SK-N-SH (cell line): Measurements from ENCODE around the gene CALR3. TPM values are rescaled to one million over a fixed set of nuclear protein-coding genes. Genes with fewer than 3 reads are reported as not detected.

Experiments used
- CTCF ChIA-PET: fragments of 300-600, 350-600 bp; formaldehyde crosslinking; extraction: SDS; loops from one replicate; lab custom pipeline; 2021; lab: Yijun Ruan, JAX
- POLR2A ChIA-PET: fragments of 350-600 bp; sonication (Branson Sonifier 250); formaldehyde crosslinking; extraction: SDS; loops from one replicate; lab custom pipeline; 2020; ENCODE audit warnings: antibody characterized with exemption, inconsistent platforms; lab: Yijun Ruan, JAX
- DNase-seq: peaks from one replicate; pipeline ENCODE4 v3.0.0; 2012
- H2AFZ ChIP-seq: fragments of 200-600 bp; sonication (generic); 2 replicates; pipeline ENCODE4 v1.8.1; 2016; ENCODE audit warnings: antibody characterized with exemption, mild to moderate bottlenecking, low read depth
- H3F3A ChIP-seq: fragments of 200-600 bp; sonication (generic); replicated peaks from 2 replicates; pipeline ENCODE3; 2016; ENCODE audit warnings: antibody characterized with exemption, mild to moderate bottlenecking; ENCODE audit not compliant: insufficient read depth
- H3K27ac ChIP-seq, 2 experiments: fragments of 200-500 bp in 1 of 2; fragments of 200-600 bp in 1 of 2; sonication (Bioruptor generic) in 1 of 2; sonication (generic), shearing (Covaris generic) in 1 of 2; 2 replicates each; pipeline versions ENCODE4 v1.5.1 to v1.6.1; 2014 to 2016; ENCODE audit warnings: low read depth in 2 of 2, inconsistent platforms in 1 of 2, low read length in 1 of 2, mild to moderate bottlenecking in 1 of 2, mixed read lengths in 1 of 2
- H3K27me3 ChIP-seq: fragments of 200-600 bp; sonication (generic), shearing (Covaris generic); 2 replicates; pipeline ENCODE4 v1.6.1; 2016; ENCODE audit warnings: mixed run types; ENCODE audit not compliant: insufficient read depth
- H3K36me3 ChIP-seq, 2 experiments: fragments of 200-500 bp in 1 of 2; fragments of 200-600 bp in 1 of 2; sonication (Bioruptor generic) in 1 of 2; sonication (generic) in 1 of 2; replicated peaks in 1 of 2; 2 replicates each; pipeline versions ENCODE3 to v1.5.1; 2014 to 2016; ENCODE audit warnings: low read length in 1 of 2, mild to moderate bottlenecking in 1 of 2; ENCODE audit not compliant: insufficient read depth in 2 of 2, control insufficient read depth in 1 of 2
- H3K4me1 ChIP-seq, 2 experiments: fragments of 200-500 bp in 1 of 2; fragments of 200-600 bp in 1 of 2; sonication (Bioruptor generic) in 1 of 2; sonication (generic), shearing (Covaris generic) in 1 of 2; 2 replicates each; pipeline versions ENCODE4 v1.5.1 to v1.6.1; 2014 to 2016; ENCODE audit warnings: low read depth in 1 of 2, low read length in 1 of 2, mixed run types in 1 of 2; ENCODE audit not compliant: insufficient read depth in 2 of 2, control insufficient read depth in 1 of 2
- H3K4me2 ChIP-seq: fragments of 200-600 bp; sonication (generic), shearing (Covaris generic); 2 replicates; pipeline ENCODE4 v1.6.1; 2017; ENCODE audit warnings: mixed run types
- H3K4me3 ChIP-seq, 2 experiments: fragments of 200-500 bp in 1 of 2; fragments of 200-600 bp in 1 of 2; sonication (Bioruptor generic) in 1 of 2; sonication (generic), shearing (Covaris generic) in 1 of 2; 2 replicates each; pipeline versions ENCODE4 v1.5.1 to v1.8.1; 2014 to 2016; ENCODE audit warnings: low read depth in 2 of 2, inconsistent platforms in 1 of 2, low read length in 1 of 2, mild to moderate bottlenecking in 1 of 2, mixed read lengths in 1 of 2, moderate library complexity in 1 of 2
- H3K79me2 ChIP-seq: fragments of 200-600 bp; sonication (generic); 2 replicates; pipeline ENCODE4 v1.8.1; 2017; ENCODE audit warnings: mild to moderate bottlenecking; ENCODE audit not compliant: insufficient read depth
- H3K9ac ChIP-seq: fragments of 200-600 bp; sonication (generic); 2 replicates; pipeline ENCODE4 v1.6.1; 2017; ENCODE audit warnings: mixed run types
- H3K9me2 ChIP-seq: fragments of 200-600 bp; sonication (generic); 2 replicates; pipeline ENCODE4 v1.6.1; 2017; ENCODE audit warnings: mixed run types
- H3K9me3 ChIP-seq: fragments of 200-600 bp; sonication (generic); 2 replicates; pipeline ENCODE4 v1.6.1; 2017; ENCODE audit warnings: mixed run types, mild to moderate bottlenecking, moderate library complexity
- H4K20me1 ChIP-seq: fragments of 200-600 bp; sonication (generic); 2 replicates; pipeline ENCODE4 v1.6.1; 2017; ENCODE audit warnings: mild to moderate bottlenecking, mixed run types; ENCODE audit not compliant: insufficient read depth
- CHD2 ChIP-seq: fragments of 150-350 bp; IDR thresholded peaks from 2 replicates; pipeline ENCODE4 v1.6.1; 2018; ENCODE audit warnings: low read length; ENCODE audit not compliant: partially characterized antibody
- ELF1 ChIP-seq: IDR thresholded peaks from 2 replicates; pipeline ENCODE4 v1.4.0; 2012
- EP300 ChIP-seq, 2 experiments: IDR thresholded peaks; 2 replicates each; pipeline versions ENCODE4 v1.4.0 to v1.6.1; 2012; ENCODE audit warnings: borderline replicate concordance in 1 of 2, low read depth in 1 of 2, low read length in 1 of 2
- FOXJ3 ChIP-seq: sonication (generic); formaldehyde crosslinking; IDR thresholded peaks from 2 replicates; pipeline ENCODE4 v1.5.1; 2020; ENCODE audit warnings: mild to moderate bottlenecking, missing genetic modification reagents
- FOXM1 ChIP-seq: IDR thresholded peaks from 2 replicates; pipeline ENCODE4 v1.4.0; 2012; ENCODE audit warnings: low read depth, mild to moderate bottlenecking
- GABPA ChIP-seq: IDR thresholded peaks from 2 replicates; pipeline ENCODE4 v1.4.0; 2012; ENCODE audit warnings: low read depth, mild to moderate bottlenecking
- MEF2A ChIP-seq: IDR thresholded peaks from 2 replicates; pipeline ENCODE4 v1.4.0; 2012; ENCODE audit warnings: low read depth, borderline replicate concordance
- MXI1 ChIP-seq: IDR thresholded peaks from 2 replicates; pipeline ENCODE4 v1.6.1; 2012; ENCODE audit warnings: mild to moderate bottlenecking, low read depth, low read length, improper control_type of control experiment
- NFIC ChIP-seq: IDR thresholded peaks from 2 replicates; pipeline ENCODE4 v1.4.0; 2012; ENCODE audit warnings: borderline replicate concordance
- NRF1 ChIP-seq: IDR thresholded peaks from 2 replicates; pipeline ENCODE4 v1.6.1; 2012; ENCODE audit warnings: low read depth, mild to moderate bottlenecking, low read length
- POLR2AphosphoS5 ChIP-seq: IDR thresholded peaks from 2 replicates; pipeline ENCODE4 v1.6.1; 2012; ENCODE audit warnings: low read depth, low read length
- RCOR1 ChIP-seq: fragments of 150-350 bp; IDR thresholded peaks from 2 replicates; pipeline ENCODE4 v1.6.1; 2017; ENCODE audit warnings: antibody characterized with exemption, low read length
- RFX5 ChIP-seq: IDR thresholded peaks from 2 replicates; pipeline ENCODE4 v1.6.1; 2012; ENCODE audit warnings: mild to moderate bottlenecking, improper control_type of control experiment, low read length
- RXRA ChIP-seq: IDR thresholded peaks from 2 replicates; pipeline ENCODE4 v1.4.0; 2012; ENCODE audit warnings: low read depth, mild to moderate bottlenecking, borderline replicate concordance
- TCF12 ChIP-seq: IDR thresholded peaks from 2 replicates; pipeline ENCODE4 v1.4.0; 2012
- TEAD4 ChIP-seq: IDR thresholded peaks from 2 replicates; pipeline ENCODE4 v1.4.0; 2012; ENCODE audit warnings: mild to moderate bottlenecking, borderline replicate concordance; ENCODE audit not compliant: insufficient read depth
- YY1 ChIP-seq: IDR thresholded peaks from 2 replicates; pipeline ENCODE4 v1.4.0; 2012; ENCODE audit warnings: low read depth, mild to moderate bottlenecking
- WGBS: methylation state at CpG from one replicate; pipeline ENCODE4 v1.1.6; 2017; ENCODE audit warnings: low lambda C conversion rate; 5-methylcytosine and 5-hydroxymethylcytosine counted together
- polyA plus RNA-seq, 3 experiments: library from polyadenylated mRNA; depleted of rRNA; stranded (reverse); fragments of >200 nt; gene quantifications; 2 replicates each; pipeline ENCODE4 v1.2.3, GENCODE V29; 2012
- TF ChIP-seq, protein P1 (sequence below): fragments of 200-600 bp; sonication (generic); IDR thresholded peaks from 2 replicates; pipeline ENCODE4 v1.6.1; 2017; ENCODE audit warnings: antibody characterized with exemption, mild to moderate bottlenecking, moderate library complexity
- TF ChIP-seq, protein P2 (sequence below): IDR thresholded peaks from 2 replicates; pipeline ENCODE4 v1.6.1; 2012; ENCODE audit warnings: mild to moderate bottlenecking, low read depth, low read length, moderate library complexity

The CALR3 gene
- polyA plus RNA-seq, 1 of the 3 experiments (the other 2 are of a cell fraction): not detected

DNA sequence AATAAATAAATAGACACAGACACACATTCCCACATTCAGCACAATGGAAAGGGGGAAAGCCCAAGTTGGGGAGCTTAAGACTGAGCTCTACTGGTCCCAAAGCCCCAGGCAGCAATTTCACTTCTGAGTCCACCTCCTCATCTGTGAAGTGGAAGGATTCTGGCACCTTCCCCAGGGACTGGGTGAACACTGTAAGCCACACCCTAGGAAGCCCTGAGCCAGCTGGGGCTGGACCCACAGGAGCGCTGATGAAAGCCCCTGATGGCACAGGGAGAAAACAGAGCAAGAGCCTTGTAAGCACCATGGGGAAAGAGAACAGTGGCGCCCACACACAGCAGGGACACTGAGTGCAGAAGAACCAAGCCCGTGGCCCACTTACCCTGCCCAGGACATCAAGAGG lies 62.0 kb downstream of the CALR3 start:
- H3K4me1 ChIP-seq: peaks cover 6 to 18% of the 10 kb centered on the region in 2 experiments; a peak in 2 of 4 replicates
- CTCF ChIA-PET: interaction anchor here (2.2 to 2.3 kb wide), 2 partner anchors 8 to 17 kb away, joined by 6 to 9 read pairs; no protein-coding TSS in a partner anchor
- WGBS: 90% methylated on average over 2 of the region's 3 CpGs

DNA sequence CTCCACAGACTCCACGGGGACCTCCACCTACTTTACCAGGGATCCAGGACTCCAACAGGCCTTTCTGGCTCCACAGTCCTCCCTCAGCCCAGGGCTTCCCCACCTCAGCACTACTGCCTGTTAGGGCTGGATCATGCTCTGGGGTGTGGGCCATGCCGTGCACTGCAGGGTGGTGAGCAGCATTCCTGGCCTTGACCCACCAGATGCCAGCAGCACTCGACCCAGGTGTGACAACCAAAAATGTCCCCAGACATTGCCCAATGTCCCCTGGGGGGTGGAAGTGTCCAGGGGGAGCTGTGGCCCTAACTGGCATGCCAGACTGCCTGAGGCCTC lies 66.2 kb downstream of the CALR3 start:
- no peak for TF ChIP-seq EP300 (IDR thresholded peaks at IDR 0.05; ENCODE audit: borderline replicate concordance in 1 of 2, low read depth in 1 of 2, low read length in 1 of 2)
- TF ChIP-seq, protein P1, sequence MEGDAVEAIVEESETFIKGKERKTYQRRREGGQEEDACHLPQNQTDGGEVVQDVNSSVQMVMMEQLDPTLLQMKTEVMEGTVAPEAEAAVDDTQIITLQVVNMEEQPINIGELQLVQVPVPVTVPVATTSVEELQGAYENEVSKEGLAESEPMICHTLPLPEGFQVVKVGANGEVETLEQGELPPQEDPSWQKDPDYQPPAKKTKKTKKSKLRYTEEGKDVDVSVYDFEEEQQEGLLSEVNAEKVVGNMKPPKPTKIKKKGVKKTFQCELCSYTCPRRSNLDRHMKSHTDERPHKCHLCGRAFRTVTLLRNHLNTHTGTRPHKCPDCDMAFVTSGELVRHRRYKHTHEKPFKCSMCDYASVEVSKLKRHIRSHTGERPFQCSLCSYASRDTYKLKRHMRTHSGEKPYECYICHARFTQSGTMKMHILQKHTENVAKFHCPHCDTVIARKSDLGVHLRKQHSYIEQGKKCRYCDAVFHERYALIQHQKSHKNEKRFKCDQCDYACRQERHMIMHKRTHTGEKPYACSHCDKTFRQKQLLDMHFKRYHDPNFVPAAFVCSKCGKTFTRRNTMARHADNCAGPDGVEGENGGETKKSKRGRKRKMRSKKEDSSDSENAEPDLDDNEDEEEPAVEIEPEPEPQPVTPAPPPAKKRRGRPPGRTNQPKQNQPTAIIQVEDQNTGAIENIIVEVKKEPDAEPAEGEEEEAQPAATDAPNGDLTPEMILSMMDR: no peak
- TF ChIP-seq YY1: no peak
- TF ChIP-seq FOXJ3 (CRISPR knock-in tag): no peak
- TF ChIP-seq ELF1: no peak
- TF ChIP-seq GABPA: no peak
- no peak for TF ChIP-seq MXI1
- TF ChIP-seq, protein P2, sequence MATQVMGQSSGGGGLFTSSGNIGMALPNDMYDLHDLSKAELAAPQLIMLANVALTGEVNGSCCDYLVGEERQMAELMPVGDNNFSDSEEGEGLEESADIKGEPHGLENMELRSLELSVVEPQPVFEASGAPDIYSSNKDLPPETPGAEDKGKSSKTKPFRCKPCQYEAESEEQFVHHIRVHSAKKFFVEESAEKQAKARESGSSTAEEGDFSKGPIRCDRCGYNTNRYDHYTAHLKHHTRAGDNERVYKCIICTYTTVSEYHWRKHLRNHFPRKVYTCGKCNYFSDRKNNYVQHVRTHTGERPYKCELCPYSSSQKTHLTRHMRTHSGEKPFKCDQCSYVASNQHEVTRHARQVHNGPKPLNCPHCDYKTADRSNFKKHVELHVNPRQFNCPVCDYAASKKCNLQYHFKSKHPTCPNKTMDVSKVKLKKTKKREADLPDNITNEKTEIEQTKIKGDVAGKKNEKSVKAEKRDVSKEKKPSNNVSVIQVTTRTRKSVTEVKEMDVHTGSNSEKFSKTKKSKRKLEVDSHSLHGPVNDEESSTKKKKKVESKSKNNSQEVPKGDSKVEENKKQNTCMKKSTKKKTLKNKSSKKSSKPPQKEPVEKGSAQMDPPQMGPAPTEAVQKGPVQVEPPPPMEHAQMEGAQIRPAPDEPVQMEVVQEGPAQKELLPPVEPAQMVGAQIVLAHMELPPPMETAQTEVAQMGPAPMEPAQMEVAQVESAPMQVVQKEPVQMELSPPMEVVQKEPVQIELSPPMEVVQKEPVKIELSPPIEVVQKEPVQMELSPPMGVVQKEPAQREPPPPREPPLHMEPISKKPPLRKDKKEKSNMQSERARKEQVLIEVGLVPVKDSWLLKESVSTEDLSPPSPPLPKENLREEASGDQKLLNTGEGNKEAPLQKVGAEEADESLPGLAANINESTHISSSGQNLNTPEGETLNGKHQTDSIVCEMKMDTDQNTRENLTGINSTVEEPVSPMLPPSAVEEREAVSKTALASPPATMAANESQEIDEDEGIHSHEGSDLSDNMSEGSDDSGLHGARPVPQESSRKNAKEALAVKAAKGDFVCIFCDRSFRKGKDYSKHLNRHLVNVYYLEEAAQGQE: no peak
- TF ChIP-seq RXRA: no peak

More for the DNA sequence above, 62.0 kb downstream of the CALR3 start:
- Histone ChIP-seq H3K27ac (no peak overlapping the region), H3K79me2 (no peaks in the 10 kb centered on the region), H3K36me3 (peaks cover 8 to 38% of the 10 kb centered on the region in 2 experiments), H3K4me3 (no peak overlapping the region), H3K9ac (no peak overlapping the region), H2AFZ (no peak overlapping the region), H3K9me2 (no peaks in the 10 kb centered on the region), H3K4me2 (no peak overlapping the region), H3K27me3 (no peaks in the 10 kb centered on the region), H3F3A (peaks cover 22% of the 10 kb centered on the region), H3K9me3 (no peaks in the 10 kb centered on the region), H4K20me1 (peaks cover 6% of the 10 kb centered on the region; the same call in 1 of the 2 replicates)
- POLR2A ChIA-PET: no interaction called here
- DNase-seq: no peak
- TF ChIP-seq CHD2: no peak
- TF ChIP-seq NFIC: no peak
- no peak for TF ChIP-seq POLR2AphosphoS5
- no peak for TF ChIP-seq FOXM1
- no peak for TF ChIP-seq MEF2A
- no peak for TF ChIP-seq TCF12
- no peak for TF ChIP-seq EP300 (IDR thresholded peaks at IDR 0.05; ENCODE audit: borderline replicate concordance in 1 of 2, low read depth in 1 of 2, low read length in 1 of 2)
- no peak for TF ChIP-seq RCOR1
- no peak for TF ChIP-seq TEAD4
- no peak for TF ChIP-seq NRF1
- TF ChIP-seq RXRA: no peak
- TF ChIP-seq RFX5: no peak
- TF ChIP-seq, protein P2: no peak

More for the DNA sequence above, 66.2 kb downstream of the CALR3 start:
- Histone ChIP-seq H3K4me3 (no peak overlapping the region), H4K20me1 (0 out of 2 replicates have a peak, but pooled peaks cover 2% of the 10 kb centered on the region), H3F3A (peaks cover 4% of the 10 kb centered on the region), H2AFZ (no peak overlapping the region), H3K27me3 (no peaks in the 10 kb centered on the region), H3K9me3 (no peaks in the 10 kb centered on the region), H3K27ac (peak overlapping the region in 1 of 2 experiments; percentile 57; a peak in 2 of 4 replicates), H3K9me2 (no peaks in the 10 kb centered on the region), H3K4me1 (peaks cover 0 to 19% of the 10 kb centered on the region in 2 experiments; a peak in 1 of 4 replicates), H3K79me2 (no peaks in the 10 kb centered on the region), H3K4me2 (no peak overlapping the region), H3K36me3 (peaks cover 13 to 37% of the 10 kb centered on the region in 2 experiments), H3K9ac (no peak overlapping the region)
- POLR2A ChIA-PET: interaction anchor here (2.0 kb wide), 1 partner anchor 12 kb away, joined by 6 read pairs; no protein-coding TSS in a partner anchor
- CTCF ChIA-PET: interaction anchor here (0.7 to 2.2 kb wide), 3 partner anchors 12 to 200 kb away, joined by 3 to 6 read pairs (median 3); no protein-coding TSS in a partner anchor
- no peak for DNase-seq
- 76% methylated on average over 2 of the region's 3 CpGs for WGBS
